H1 (cell line): ENCODE results near the gene NLRC5. TPM values are rescaled to one million over a fixed set of nuclear protein-coding genes. Genes with fewer than 3 reads are reported as not detected.

ENCODE experiments used
- ATF2 ChIP-seq: IDR thresholded peaks from 2 replicates; pipeline ENCODE4 v1.6.1; 2012; ENCODE audit warnings: low read length, inconsistent platforms
- BRCA1 ChIP-seq: IDR thresholded peaks from 2 replicates; pipeline ENCODE4 v1.6.1; 2012; ENCODE audit warnings: low read depth, low read length, improper control_type of control experiment
- EGR1 ChIP-seq: IDR thresholded peaks from 2 replicates; pipeline ENCODE4 v1.6.1; 2011; ENCODE audit warnings: low read depth, low read length, borderline replicate concordance
- RNF2 ChIP-seq: fragments of 200-900, 300-1000 bp; sonication (generic); IDR thresholded peaks from 2 replicates; pipeline ENCODE4 v1.7.1; 2016; ENCODE audit warnings: borderline replicate concordance, low read depth, mild to moderate bottlenecking, antibody characterized with exemption, low read length; ENCODE audit not compliant: poor library complexity, severe bottlenecking; ENCODE audit errors: missing control alignments
- SIRT6 ChIP-seq: IDR thresholded peaks from one replicate; pipeline ENCODE4 v1.7.1; 2012; ENCODE audit warnings: low read length, inconsistent platforms
- SRF ChIP-seq: IDR thresholded peaks from 2 replicates; pipeline ENCODE4 v1.6.1; 2011; ENCODE audit warnings: mild to moderate bottlenecking, low read depth, low read length, moderate library complexity
- polyA plus RNA-seq, 7 experiments: library from polyadenylated mRNA; depleted of rRNA in 3 of 7; stranded (reverse) in 5 of 7; unstranded in 2 of 7; fragments of >200 nt in 5 of 7; fragments of 200-250 nt in 2 of 7; gene quantifications; 1 replicate in 5 of 7; 2 replicates in 1 of 7; 4 replicates in 1 of 7; pipeline versions ENCODE4 v1.2.1 to v1.2.3, GENCODE V29; 2011 to 2013; ENCODE audit warnings: missing spikeins in 2 of 7, mixed read lengths in 2 of 7
- total RNA-seq: library from RNA; stranded (reverse); fragmentation: NEBNext Ultra II Directional; extraction: Animal tissue kit (Norgen Biotek cat#: 25700); gene quantifications from 2 replicates; pipeline ENCODE4 v1.2.1, GENCODE V29; 2021

NLRC5 gene
- total and polyA plus RNA-seq, 2 of the 8 experiments (the other 6 are each of a cell fraction or from before 2014, with no cell fraction given): 2.2 to 3.2 TPM

DNA sequence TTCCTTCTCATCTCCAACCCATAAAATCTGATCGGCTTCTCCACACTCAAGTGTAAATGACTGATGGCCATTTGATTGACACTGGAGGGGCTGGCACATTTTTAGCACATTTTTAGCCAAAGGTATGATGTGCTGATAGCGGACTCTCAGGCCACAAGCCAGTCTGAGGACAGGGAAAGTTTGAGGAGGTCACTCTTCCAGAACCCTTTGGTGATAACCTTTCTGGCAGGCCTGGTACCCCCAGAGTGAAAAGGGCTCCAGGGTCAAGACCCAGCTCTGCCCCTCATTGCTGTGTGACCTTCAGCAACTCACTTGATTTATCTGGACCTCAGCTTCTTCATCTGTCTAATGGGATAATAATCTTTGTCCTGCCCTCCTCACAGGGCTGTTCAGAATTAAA, 1.7 kb upstream of the NLRC5 start (continued):
- TF ChIP-seq RNF2 (no peak), ATF2 (no peak), EGR1 (no peak), BRCA1 (no peak), SRF (no peak), SIRT6 (no peak)
